Body of pancreas (tissue), 4 donors: ENCODE data around the gene SPATA25. TPM values are rescaled to one million over a fixed set of nuclear protein-coding genes. Genes with fewer than 3 reads are reported as not detected.
A peak's percentile ranks its signal among the peaks of the same experiment; 100 is the strongest.

Source experiments
- ATAC-seq: fragments of 150-250 bp; one replicate; pipeline ENCODE4 v1.9.1; 2016
- DNase-seq, 4 donors: peaks; one replicate each; pipeline ENCODE4 v3.0.0-alpha.2; 2019
- H3K27ac ChIP-seq, 4 donors: fragments of 200-600 bp; sonication (generic); 1 replicate in 3 of 4; 2 replicates in 1 of 4; pipeline versions ENCODE4 v1.5.1 to v1.6.1; 2016 to 2019; ENCODE audit warnings: mild to moderate bottlenecking in 1 of 4, mixed read lengths in 1 of 4, moderate library complexity in 1 of 4
- H3K27me3 ChIP-seq, 2 donors: fragments of 200-600 bp; sonication (generic); one replicate each; pipeline ENCODE4 v1.6.0; 2016; ENCODE audit warnings: mild to moderate bottlenecking in 1 of 2
- H3K36me3 ChIP-seq, 2 donors: fragments of 200-600 bp; sonication (generic); replicated peaks in 1 of 2; 2 replicates each; pipeline ENCODE4 v1.5.1; 2016; ENCODE audit warnings: low read depth in 2 of 2; ENCODE audit not compliant: insufficient read depth in 1 of 2
- H3K4me1 ChIP-seq: fragments of 200-600 bp; sonication (generic); one replicate; pipeline ENCODE4 v1.6.0; 2016
- H3K4me3 ChIP-seq, 2 donors: fragments of 200-600 bp; sonication (generic); 1 replicate in 1 of 2; 2 replicates in 1 of 2; pipeline ENCODE4 v1.5.1; 2016 to 2019
- H3K9me3 ChIP-seq, 3 donors: fragments of 200-600 bp; sonication (generic); 1 replicate in 2 of 3; 2 replicates in 1 of 3; pipeline ENCODE4 v1.5.1; 2016
- CTCF ChIP-seq, 7 experiments: fragments of 450-650 bp in 4 of 7; fragments of 200-600 bp in 3 of 7; sonication (generic) in 3 of 7; IDR thresholded peaks; one replicate each; pipeline ENCODE4 v1.5.1; 2016 to 2019; ENCODE audit warnings: antibody characterized with exemption in 7 of 7
- POLR2A ChIP-seq, 3 donors: fragments of 450-650 bp; IDR thresholded peaks; one replicate each; pipeline ENCODE4 v1.6.1; 2016; ENCODE audit warnings: antibody characterized with exemption in 3 of 3, mild to moderate bottlenecking in 2 of 3
- WGBS, 2 donors: methylation state at CpG; one replicate each; pipeline ENCODE4 v1.1.5; 2017; 5-methylcytosine and 5-hydroxymethylcytosine counted together
- intact Hi-C: fragments of 100-400 bp; cut with DNase I; formaldehyde crosslinking; loops from one replicate; pipeline ENCODE4 v1.15.1; 2023
- total RNA-seq, 2 donors: library from RNA; depleted of rRNA; stranded (reverse); fragments of >200 nt; gene quantifications; one replicate each; pipeline ENCODE4 v1.1.0, GENCODE V29; 2016

SPATA25 gene
- total RNA-seq, 2 donors from 2014 or later, result 1.3 to 2.6 TPM

GRCh38 chr20:45925821-45926506 lies 38.5 kb upstream of the SPATA25 start:
- H3K27ac ChIP-seq, result no peak overlapping the region
- intact Hi-C loops, result no loop called here
- DNase-seq (no peak), ATAC-seq (no peak)
- H3K36me3 ChIP-seq, result no peaks in the 10 kb centered on the region
- no peaks in the 10 kb centered on the region for H3K9me3 ChIP-seq
- no peaks in the 10 kb centered on the region for H3K4me1 ChIP-seq
- whole genome bisulfite sequencing, 2 donors, result 50% methylated on average over 8 to 9 of the region's 9 CpGs
- H3K4me3 ChIP-seq, result no peak overlapping the region
- TF ChIP-seq CTCF (IDR thresholded peaks at IDR 0.05), result no peak
- TF ChIP-seq POLR2A (IDR thresholded peaks at IDR 0.05), result no peak
- no peaks in the 10 kb centered on the region for H3K27me3 ChIP-seq

- ATAC-seq (peak; percentile 34), DNase-seq (peak in 2 of 4 donors; percentile 25 to 61)
- no peaks in the 10 kb centered on the region for H3K36me3 ChIP-seq
- no peaks in the 10 kb centered on the region for H3K9me3 ChIP-seq
- peak overlapping the region in 2 of 4 donors; percentile 24 to 33 for H3K27ac ChIP-seq
- intact Hi-C loops, result no loop called here
- no peak overlapping the region for H3K4me3 ChIP-seq
- H3K4me1 ChIP-seq, result no peaks in the 10 kb centered on the region
- 55 to 58% methylated on average over 21 of the region's 21 CpGs for WGBS, 2 donors
- no peak for TF ChIP-seq CTCF (IDR thresholded peaks at IDR 0.05)
- TF ChIP-seq POLR2A (IDR thresholded peaks at IDR 0.05), result no peak
- H3K27me3 ChIP-seq, result no peaks in the 10 kb centered on the region
Observed at GRCh38 chr20:45924391-45925261, 37.2 kb upstream of the SPATA25 start.

- no peak overlapping the region for H3K27ac ChIP-seq
- no peak overlapping the region for H3K4me3 ChIP-seq
- no peak for ATAC-seq
- no peak for TF ChIP-seq POLR2A (IDR thresholded peaks at IDR 0.05)
- no peak for TF ChIP-seq CTCF (IDR thresholded peaks at IDR 0.05)
- no peak for DNase-seq
- no peaks in the 10 kb centered on the region for H3K9me3 ChIP-seq
- no peaks in the 10 kb centered on the region for H3K27me3 ChIP-seq
- intact Hi-C loops, result no loop called here
- H3K36me3 ChIP-seq, result no peaks in the 10 kb centered on the region
- no peaks in the 10 kb centered on the region for H3K4me1 ChIP-seq
- 70 to 73% methylated on average over 10 to 11 of the region's 11 CpGs for WGBS, 2 donors
Observed at GRCh38 chr20:45921337-45922189, 34.1 kb upstream of the SPATA25 start.

- H3K4me1 ChIP-seq, result no peaks in the 10 kb centered on the region
- peak overlapping the region in 1 of 4 donors; percentile 9 for H3K27ac ChIP-seq
- H3K36me3 ChIP-seq, result no peaks in the 10 kb centered on the region
- intact Hi-C loops, result no loop called here
- H3K9me3 ChIP-seq, result no peaks in the 10 kb centered on the region
- ATAC-seq (no peak), DNase-seq (no peak)
- no peak overlapping the region for H3K4me3 ChIP-seq
- WGBS, 2 donors, result 63 to 68% methylated on average over 9 of the region's 9 CpGs
- no peak for TF ChIP-seq CTCF (IDR thresholded peaks at IDR 0.05)
- TF ChIP-seq POLR2A (IDR thresholded peaks at IDR 0.05), result no peak
- H3K27me3 ChIP-seq, result no peaks in the 10 kb centered on the region
Observed at GRCh38 chr20:45920462-45921336, 33.3 kb upstream of the SPATA25 start.
